SU-DHL-6 (cell line): Measurements from ENCODE around the gene G6PC3.

ENCODE experiments used
- H2AFZ ChIP-seq: fragments of 200-600 bp; sonication (generic); 2 replicates; pipeline ENCODE4 v1.6.1; 2014; ENCODE audit warnings: low read depth, mild to moderate bottlenecking, moderate library complexity, mixed read lengths, antibody characterized with exemption, low read length; ENCODE audit not compliant: severe bottlenecking
- H3F3A ChIP-seq: fragments of 200-600 bp; shearing (Covaris generic); 2 replicates; pipeline ENCODE4 v1.6.0; 2016; ENCODE audit warnings: antibody characterized with exemption, mild to moderate bottlenecking; ENCODE audit not compliant: insufficient read depth
- H3K27ac ChIP-seq: fragments of 200-600 bp; sonication (generic); 2 replicates; pipeline ENCODE4 v1.5.1; 2016; ENCODE audit warnings: low read depth, mild to moderate bottlenecking, low read length, moderate library complexity, mixed read lengths
- H3K27me3 ChIP-seq: fragments of 200-600 bp; sonication (generic), shearing (Covaris generic); 2 replicates; pipeline ENCODE4 v1.6.0; 2014; ENCODE audit warnings: mild to moderate bottlenecking, low read length
- H3K36me3 ChIP-seq: fragments of 200-600 bp; sonication (generic); 2 replicates; pipeline ENCODE4 v1.6.1; 2014; ENCODE audit warnings: mild to moderate bottlenecking, low read length, mixed read lengths
- H3K4me2 ChIP-seq: fragments of 300-600, 200-600 bp; shearing (Covaris generic), sonication (generic); 2 replicates; pipeline ENCODE4 v1.6.0; 2014; ENCODE audit warnings: low read length, low read depth, mild to moderate bottlenecking; ENCODE audit not compliant: poor library complexity, severe bottlenecking
- H3K4me3 ChIP-seq: fragments of 200-600 bp; sonication (generic); 2 replicates; pipeline ENCODE4 v1.5.1; 2014; ENCODE audit warnings: antibody characterized with exemption, low read length, mild to moderate bottlenecking, mixed read lengths; ENCODE audit not compliant: insufficient read depth, poor library complexity, severe bottlenecking
- H3K79me2 ChIP-seq: fragments of 200-600 bp; sonication (generic); 2 replicates; pipeline ENCODE4 v1.6.1; 2014; ENCODE audit warnings: mild to moderate bottlenecking, low read length, moderate library complexity; ENCODE audit not compliant: insufficient read depth
- H3K9ac ChIP-seq: fragments of 200-600 bp; sonication (generic); 2 replicates; pipeline ENCODE4 v1.7.0; 2014; ENCODE audit warnings: mild to moderate bottlenecking, low read length
- H3K9me2 ChIP-seq: fragments of 200-600 bp; sonication (generic); replicated peaks from 2 replicates; pipeline ENCODE4 v1.6.1; 2014; ENCODE audit warnings: low read length; ENCODE audit not compliant: insufficient read depth
- H3K9me3 ChIP-seq: fragments of 200-600 bp; sonication (generic); 2 replicates; pipeline ENCODE4 v1.6.1; 2014; ENCODE audit warnings: low read length, mixed read lengths; ENCODE audit not compliant: insufficient read depth
- H4K20me1 ChIP-seq: fragments of 200-600 bp; sonication (generic); 2 replicates; pipeline ENCODE4 v1.6.1; 2014; ENCODE audit warnings: low read depth, mild to moderate bottlenecking, antibody characterized with exemption, low read length, moderate library complexity, mixed read lengths
- EZH2phosphoT487 ChIP-seq: fragments of 200-600 bp; sonication (generic), shearing (Covaris generic); conservative IDR thresholded peaks from 2 replicates; pipeline ENCODE4 v1.6.1; 2018; ENCODE audit warnings: mild to moderate bottlenecking, antibody characterized with exemption, low read length, moderate library complexity, mixed read lengths
- TF ChIP-seq, protein P1 (sequence below): fragments of 200-600 bp; sonication (generic); IDR thresholded peaks from one replicate; pipeline ENCODE4 v1.5.1; 2017; ENCODE audit warnings: antibody characterized with exemption, mild to moderate bottlenecking, low read length, moderate library complexity; ENCODE audit not compliant: insufficient read depth, poor library complexity, severe bottlenecking

Gene G6PC3

DNA sequence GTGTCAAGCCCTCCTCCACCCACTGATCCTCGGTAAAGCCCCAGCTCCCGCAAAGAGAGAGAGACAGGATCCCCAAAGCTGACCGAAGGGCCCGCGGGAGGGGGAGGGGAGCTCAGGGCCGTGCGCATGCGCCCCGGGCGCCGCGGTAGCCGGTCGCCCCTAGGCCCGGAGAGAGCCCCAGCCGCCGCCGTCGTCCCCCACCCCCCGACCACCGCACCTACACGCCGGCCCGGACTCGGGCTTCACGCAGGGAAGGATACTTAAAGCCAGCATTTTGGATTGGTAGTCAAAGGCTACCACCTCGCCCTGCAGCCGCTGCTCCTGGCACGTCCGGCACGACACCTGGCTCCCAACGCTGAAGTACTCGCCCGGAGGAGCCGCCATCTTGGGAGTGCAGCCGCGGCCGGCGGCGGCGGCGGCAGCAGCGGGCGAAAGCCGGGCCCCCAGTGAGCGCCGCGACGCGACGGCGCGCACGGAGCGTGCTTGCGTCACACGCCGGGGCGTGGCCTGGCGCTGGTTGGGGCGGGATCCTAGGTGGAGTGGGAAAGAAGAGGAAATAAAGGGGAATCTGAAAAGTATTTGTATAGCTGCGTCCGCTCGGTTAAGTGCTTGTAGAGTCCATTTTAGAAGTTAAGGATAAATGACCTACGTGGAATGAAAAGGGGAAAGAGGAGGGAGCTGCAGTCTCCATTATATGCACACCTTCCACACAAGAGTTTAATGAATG, 4.2 kb upstream of the G6PC3 start, which contains the start of gene LSM12:
Gene LSM12, minus strand, starts transcription at position 468 of the 727 bp plus-strand sequence. Its CDS starts 84 bp downstream, at position 384.
- peak within 1 kb of the TSS; percentile 66 for H3K27ac ChIP-seq
- H3K36me3 ChIP-seq, result peaks cover 16% of the 10 kb centered on the region; the same call in 1 of the 2 replicates
- H3K9me3 ChIP-seq, result no peaks in the 10 kb centered on the region
- H3K27me3 ChIP-seq, result no peaks in the 10 kb centered on the region
- H4K20me1 ChIP-seq, result no peaks in the 10 kb centered on the region
- peaks cover 55% of the 10 kb centered on the region for H3K79me2 ChIP-seq
- peak within 1 kb of the TSS; percentile 83 for H3K4me2 ChIP-seq
- H3K4me3 ChIP-seq, result peak within 1 kb of the TSS; percentile 78
- no peaks in the 10 kb centered on the region for H3K9me2 ChIP-seq
- H3K9ac ChIP-seq, result peak within 1 kb of the TSS; percentile 88
- peaks cover 24% of the 10 kb centered on the region for H3F3A ChIP-seq
- TF ChIP-seq EZH2phosphoT487, result no peak
- TF ChIP-seq, protein P1, sequence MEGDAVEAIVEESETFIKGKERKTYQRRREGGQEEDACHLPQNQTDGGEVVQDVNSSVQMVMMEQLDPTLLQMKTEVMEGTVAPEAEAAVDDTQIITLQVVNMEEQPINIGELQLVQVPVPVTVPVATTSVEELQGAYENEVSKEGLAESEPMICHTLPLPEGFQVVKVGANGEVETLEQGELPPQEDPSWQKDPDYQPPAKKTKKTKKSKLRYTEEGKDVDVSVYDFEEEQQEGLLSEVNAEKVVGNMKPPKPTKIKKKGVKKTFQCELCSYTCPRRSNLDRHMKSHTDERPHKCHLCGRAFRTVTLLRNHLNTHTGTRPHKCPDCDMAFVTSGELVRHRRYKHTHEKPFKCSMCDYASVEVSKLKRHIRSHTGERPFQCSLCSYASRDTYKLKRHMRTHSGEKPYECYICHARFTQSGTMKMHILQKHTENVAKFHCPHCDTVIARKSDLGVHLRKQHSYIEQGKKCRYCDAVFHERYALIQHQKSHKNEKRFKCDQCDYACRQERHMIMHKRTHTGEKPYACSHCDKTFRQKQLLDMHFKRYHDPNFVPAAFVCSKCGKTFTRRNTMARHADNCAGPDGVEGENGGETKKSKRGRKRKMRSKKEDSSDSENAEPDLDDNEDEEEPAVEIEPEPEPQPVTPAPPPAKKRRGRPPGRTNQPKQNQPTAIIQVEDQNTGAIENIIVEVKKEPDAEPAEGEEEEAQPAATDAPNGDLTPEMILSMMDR, result no peak
- no peak within 1 kb of the TSS for H2AFZ ChIP-seq

DNA sequence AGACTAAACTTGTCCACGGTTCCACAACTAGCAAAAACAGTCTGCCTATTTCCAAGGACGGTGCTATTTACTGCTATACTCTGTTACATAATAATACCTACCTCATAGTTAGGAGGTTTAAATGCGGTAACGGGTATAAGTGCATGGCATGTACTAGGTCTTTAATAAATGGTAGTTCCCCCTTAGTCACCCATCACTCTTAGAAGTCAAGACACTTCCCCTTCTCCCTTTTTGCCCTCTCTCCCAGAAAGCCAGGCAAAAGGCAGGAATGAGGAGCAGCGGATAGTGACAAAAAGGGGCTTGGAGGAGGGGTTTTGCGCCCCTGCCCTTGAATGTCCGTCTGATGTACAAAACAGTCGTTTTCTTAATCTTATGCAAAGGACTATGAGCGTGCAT, 3.0 kb upstream of the G6PC3 start:
- H3K9me2 ChIP-seq, result no peaks in the 10 kb centered on the region
- H3K4me2 ChIP-seq, result peak overlapping the region; percentile 83
- no peaks in the 10 kb centered on the region for H3K9me3 ChIP-seq
- no peak overlapping the region for H3K27ac ChIP-seq
- 0 out of 2 replicates have a peak overlapping the region, but pooled peaks have one; percentile 88 for H3K9ac ChIP-seq
- H4K20me1 ChIP-seq, result no peaks in the 10 kb centered on the region
- H3K36me3 ChIP-seq, result peaks cover 12% of the 10 kb centered on the region; the same call in 1 of the 2 replicates
- no peak overlapping the region for H2AFZ ChIP-seq
- no peaks in the 10 kb centered on the region for H3K27me3 ChIP-seq
- no peak overlapping the region for H3K4me3 ChIP-seq
- no peak for TF ChIP-seq EZH2phosphoT487
- TF ChIP-seq, protein P1, result no peak
- H3F3A ChIP-seq, result peaks cover 24% of the 10 kb centered on the region
- H3K79me2 ChIP-seq, result peaks cover 48% of the 10 kb centered on the region

DNA sequence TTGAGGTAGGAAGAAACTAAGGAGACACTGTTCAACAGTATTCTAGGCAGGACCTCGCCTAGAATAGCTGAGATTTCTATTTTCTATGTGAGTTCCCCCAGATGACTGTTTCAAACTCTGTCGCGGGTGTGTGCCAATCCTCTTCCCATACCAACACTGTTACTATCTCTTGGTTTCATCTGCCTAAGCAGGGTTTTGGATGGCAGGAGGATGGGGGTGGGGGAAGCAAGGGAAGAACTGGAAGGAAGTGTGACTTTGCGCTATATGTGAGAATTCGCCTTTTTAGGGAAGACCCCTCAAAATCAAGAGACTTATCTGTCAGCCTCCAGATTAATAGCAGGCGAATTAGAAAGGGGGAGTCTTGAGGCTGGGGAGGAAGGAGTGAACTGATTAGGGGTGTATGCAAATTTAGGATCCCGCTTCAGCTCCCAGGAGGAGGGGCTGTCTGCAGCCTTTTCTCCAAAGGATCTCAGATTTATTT, 521 bp upstream of the G6PC3 start:
- Histone ChIP-seq H4K20me1 (no peaks in the 10 kb centered on the region), H3K4me2 (peak overlapping the region; percentile 95), H3F3A (peaks cover 20% of the 10 kb centered on the region), H3K27ac (peak overlapping the region; percentile 63), H3K9me2 (no peaks in the 10 kb centered on the region), H3K9ac (peak overlapping the region; percentile 81), H3K79me2 (peaks cover 30% of the 10 kb centered on the region), H3K4me3 (peak overlapping the region; percentile 74), H3K9me3 (no peaks in the 10 kb centered on the region), H2AFZ (peak overlapping the region; percentile 89), H3K27me3 (no peaks in the 10 kb centered on the region), H3K36me3 (no peaks in the 10 kb centered on the region)
- no peak for TF ChIP-seq EZH2phosphoT487

DNA sequence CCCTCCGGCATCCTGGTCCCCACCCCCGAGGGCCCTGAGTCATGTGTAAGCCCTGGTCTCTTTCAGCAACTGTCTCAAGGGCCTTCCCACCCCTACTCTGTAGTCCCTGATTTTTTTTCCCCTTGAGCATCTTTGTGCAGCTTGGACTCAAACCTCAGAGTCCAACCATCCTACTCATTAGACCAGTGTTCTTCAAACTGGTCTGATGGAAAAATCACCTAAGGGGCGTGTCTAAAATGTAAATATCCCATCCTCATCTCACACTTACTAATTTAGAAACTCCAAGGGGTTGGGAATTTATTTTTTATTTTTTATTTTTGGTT, 624 bp downstream of the G6PC3 start:
- TF ChIP-seq, protein P1, result no peak
- no peak for TF ChIP-seq EZH2phosphoT487
- peak overlapping the region; percentile 89 for H2AFZ ChIP-seq
- peaks cover 20% of the 10 kb centered on the region for H3F3A ChIP-seq
- H4K20me1 ChIP-seq, result no peaks in the 10 kb centered on the region
- no peaks in the 10 kb centered on the region for H3K9me3 ChIP-seq
- H3K4me3 ChIP-seq, result peak overlapping the region; percentile 74
- no peaks in the 10 kb centered on the region for H3K27me3 ChIP-seq
- H3K9me2 ChIP-seq, result no peaks in the 10 kb centered on the region
- H3K79me2 ChIP-seq, result peaks cover 19% of the 10 kb centered on the region
- H3K9ac ChIP-seq, result peak overlapping the region; percentile 81
- H3K36me3 ChIP-seq, result no peaks in the 10 kb centered on the region
- H3K4me2 ChIP-seq, result peak overlapping the region; percentile 95
- H3K27ac ChIP-seq, result peak overlapping the region; percentile 63
